WTC11 (cell line): ENCODE measurements around the gene CAPN14. TPM values are rescaled to one million over a fixed set of nuclear protein-coding genes. Genes with fewer than 3 reads are reported as not detected.
A peak's percentile ranks its signal among the peaks of the same experiment; 100 is the strongest.

ENCODE experiments used
- ATAC-seq: fragments of 200-7000 bp; cut with Tn5 transposase; 2 replicates; pipeline ENCODE4 v1.10.0; 2021; ENCODE audit warnings: mild to moderate bottlenecking, moderate library complexity
- CTCF ChIA-PET: fragments of 300-600 bp; sonication (Branson Sonifier 250); formaldehyde crosslinking; loops from one replicate; lab custom pipeline; 2021; ENCODE audit warnings: antibody characterized with exemption; lab: Charles Lee
- POLR2A ChIA-PET: fragments of 350-600 bp; sonication (Branson Sonifier 250); formaldehyde crosslinking; loops from one replicate; lab custom pipeline; 2021; ENCODE audit warnings: antibody characterized with exemption; lab: Charles Lee
- DNase-seq: peaks from one replicate; pipeline ENCODE4 v3.0.0; 2021; ENCODE audit warnings: low spot score
- H3K27ac Mint-ChIP-seq: 2 replicates; pipeline ENCODE4 v1.8.0; 2021; ENCODE audit warnings: mixed read lengths
- H3K27me3 Mint-ChIP-seq: 2 replicates; pipeline ENCODE4 v1.8.0; 2021; ENCODE audit warnings: low read depth, mild to moderate bottlenecking, moderate library complexity, mixed read lengths
- H3K36me3 Mint-ChIP-seq: 2 replicates; pipeline ENCODE4 v1.8.0; 2021; ENCODE audit warnings: mixed read lengths
- H3K4me1 Mint-ChIP-seq: 2 replicates; pipeline ENCODE4 v1.8.0; 2022; ENCODE audit warnings: mixed read lengths
- H3K4me3 Mint-ChIP-seq: 2 replicates; pipeline ENCODE4 v1.8.0; 2021; ENCODE audit warnings: mild to moderate bottlenecking, moderate library complexity, mixed read lengths
- H3K9me3 Mint-ChIP-seq: 2 replicates; pipeline ENCODE4 v1.8.0; 2021; ENCODE audit warnings: mixed read lengths
- ARID4B ChIP-seq: sonication (generic); formaldehyde crosslinking; IDR thresholded peaks from 2 replicates; pipeline ENCODE4 v1.8.0; 2023; ENCODE audit warnings: missing genetic modification reagents, mild to moderate bottlenecking, borderline replicate concordance
- CREM ChIP-seq: sonication (generic); formaldehyde crosslinking; IDR thresholded peaks from 2 replicates; pipeline ENCODE4 v1.8.1; 2022; ENCODE audit warnings: mild to moderate bottlenecking, missing genetic modification reagents, moderate library complexity
- CTCF ChIP-seq: fragments of 200-600 bp; IDR thresholded peaks from 2 replicates; pipeline ENCODE4 v1.8.0; 2022; ENCODE audit warnings: antibody characterized with exemption
- ELF4 ChIP-seq: sonication (generic); formaldehyde crosslinking; IDR thresholded peaks from 2 replicates; pipeline ENCODE4 v1.8.1; 2022; ENCODE audit warnings: low read depth, mild to moderate bottlenecking, moderate library complexity, missing genetic modification reagents
- FOXJ3 ChIP-seq: sonication (generic); formaldehyde crosslinking; IDR thresholded peaks from 2 replicates; pipeline ENCODE4 v1.9.0; 2021; ENCODE audit warnings: missing genetic modification reagents, mild to moderate bottlenecking, borderline replicate concordance
- GABPB1 ChIP-seq: sonication (generic); formaldehyde crosslinking; IDR thresholded peaks from 2 replicates; pipeline ENCODE4 v1.8.1; 2023; ENCODE audit warnings: mild to moderate bottlenecking, missing genetic modification reagents
- GRHL2 ChIP-seq: fragments of 250-450 bp; sonication (Bioruptor Pico); IDR thresholded peaks from 2 replicates; pipeline ENCODE4 v1.8.0; 2022; ENCODE audit warnings: mild to moderate bottlenecking, moderate library complexity; ENCODE audit not compliant: insufficient replicate concordance, severe bottlenecking
- MAX ChIP-seq: sonication (generic); formaldehyde crosslinking; IDR thresholded peaks from 2 replicates; pipeline ENCODE4 v1.8.0; 2022; ENCODE audit warnings: mild to moderate bottlenecking, missing genetic modification reagents
- SMAD3 ChIP-seq: sonication (generic); formaldehyde crosslinking; IDR thresholded peaks from 2 replicates; pipeline ENCODE4 v1.8.0; 2022; ENCODE audit warnings: missing genetic modification reagents, mild to moderate bottlenecking, borderline replicate concordance
- SMAD4 ChIP-seq: sonication (generic); formaldehyde crosslinking; IDR thresholded peaks from 2 replicates; pipeline ENCODE4 v1.8.0; 2022; ENCODE audit warnings: mild to moderate bottlenecking, missing genetic modification reagents
- SP1 ChIP-seq: sonication (generic); formaldehyde crosslinking; conservative IDR thresholded peaks from 2 replicates; pipeline ENCODE4 v1.8.1; 2022; ENCODE audit warnings: missing genetic modification reagents
- TEAD4 ChIP-seq: sonication (generic); formaldehyde crosslinking; IDR thresholded peaks from 2 replicates; pipeline ENCODE4 v1.8.0; 2022; ENCODE audit warnings: mild to moderate bottlenecking, missing genetic modification reagents
- ZBTB43 ChIP-seq: sonication (generic); formaldehyde crosslinking; IDR thresholded peaks from 2 replicates; pipeline ENCODE4 v1.8.1; 2023; ENCODE audit warnings: mild to moderate bottlenecking, missing genetic modification reagents
- ZNF263 ChIP-seq: sonication (generic); formaldehyde crosslinking; IDR thresholded peaks from 2 replicates; pipeline ENCODE4 v1.8.1; 2022; ENCODE audit warnings: low read depth, mild to moderate bottlenecking, moderate library complexity, missing genetic modification reagents
- ZNF396 ChIP-seq: fragments of 250-450 bp; sonication (Bioruptor Pico); IDR thresholded peaks from 2 replicates; pipeline ENCODE4 v1.8.0; 2021; ENCODE audit warnings: mild to moderate bottlenecking, moderate library complexity, borderline replicate concordance
- ZNF425 ChIP-seq: fragments of 250-450 bp; sonication (Bioruptor Pico); conservative IDR thresholded peaks from 2 replicates; pipeline ENCODE4 v1.9.0; 2021; ENCODE audit warnings: mild to moderate bottlenecking
- ZNF671 ChIP-seq: fragments of 250-450 bp; sonication (Bioruptor Pico); IDR thresholded peaks from 2 replicates; pipeline ENCODE4 v1.8.0; 2021; ENCODE audit warnings: mild to moderate bottlenecking
- total RNA-seq: library from RNA; stranded (reverse); gene quantifications from 3 replicates; pipeline ENCODE4 v1.2.3, GENCODE V29; 2021

CAPN14 gene
- total RNA-seq, 1 experiment from 2014 or later = 0.11 TPM

GRCh38 chr2:31151501-31151900 is 65.8 kb downstream of the CAPN14 start:
- Mint-ChIP-seq H3K27me3 (no peaks in the 10 kb centered on the region; the same call in 1 of the 2 replicates), H3K9me3 (peaks cover 6% of the 10 kb centered on the region; the same call in 1 of the 2 replicates), H3K4me1 (no peaks in the 10 kb centered on the region), H3K27ac (no peak overlapping the region), H3K4me3 (no peak overlapping the region), H3K36me3 (no peaks in the 10 kb centered on the region)
- TF ChIP-seq ARID4B (CRISPR knock-in tag) (no peak), GABPB1 (CRISPR knock-in tag) (no peak), CTCF (no peak), SP1 (no peak), ZNF396 (no peak), GRHL2 (CRISPR knock-in tag) (no peak), MAX (no peak), ELF4 (CRISPR knock-in tag) (no peak), SMAD4 (CRISPR knock-in tag) (no peak), ZNF425 (CRISPR knock-in tag) (no peak), ZNF671 (CRISPR knock-in tag) (no peak), ZBTB43 (CRISPR knock-in tag) (no peak), TEAD4 (CRISPR knock-in tag) (no peak), CREM (CRISPR knock-in tag) (no peak), FOXJ3 (CRISPR knock-in tag) (no peak)
- POLR2A ChIA-PET = interaction anchor here (0.8 to 1.3 kb wide), 2 partner anchors 20 to 83 kb away, joined by 3 read pairs; no protein-coding TSS in a partner anchor
- CTCF ChIA-PET = interaction anchor here (0.6 to 3.4 kb wide), 28 partner anchors 10 to 986 kb away, joined by 3 to 48 read pairs (median 5); partner anchors contain the start of genes EHD3 and GALNT14
- peak; percentile 75 for ATAC-seq
- peak; percentile 22 for DNase-seq

- no peak for DNase-seq
- ChIA-PET POLR2A (no interaction called here), CTCF (interaction anchor here (1.1 to 3.4 kb wide), 6 partner anchors 11 to 183 kb away, joined by 5 to 48 read pairs (median 12); partner anchors contain the start of gene GALNT14)
- H3K4me3 Mint-ChIP-seq = no peak overlapping the region
- H3K27me3 Mint-ChIP-seq = no peaks in the 10 kb centered on the region; the same call in 1 of the 2 replicates
- 0 out of 2 replicates have a peak, but pooled peaks cover 3% of the 10 kb centered on the region for H3K9me3 Mint-ChIP-seq
- no peak overlapping the region for H3K27ac Mint-ChIP-seq
- no peaks in the 10 kb centered on the region for H3K36me3 Mint-ChIP-seq
- no peak for TF ChIP-seq SP1
- no peak for TF ChIP-seq ZNF671 (CRISPR knock-in tag)
- no peak for TF ChIP-seq ZNF263 (CRISPR knock-in tag)
- no peak for TF ChIP-seq SMAD3 (CRISPR knock-in tag)
- TF ChIP-seq, all 79 proteins: peak for 0
- ATAC-seq = no peak
- no peaks in the 10 kb centered on the region for H3K4me1 Mint-ChIP-seq
These were observed 67.1 kb downstream of the CAPN14 start for GRCh38 chr2:31150120-31150670.
